Tongue (tissue), 2 donors: ENCODE data around the gene NTRK2. TPM values are rescaled to one million over a fixed set of nuclear protein-coding genes. Genes with fewer than 3 reads are reported as not detected.

Experiments used
- DNase-seq: peaks from one replicate; pipeline ENCODE4 v3.0.0-alpha.2; 2015
- total RNA-seq: library from RNA; depleted of rRNA; stranded (reverse); fragments of >200 nt; gene quantifications from one replicate; pipeline ENCODE4 v1.2.3, GENCODE V29; 2014

The NTRK2 gene
- total RNA-seq, 1 donor from 2014 or later = 60.3 TPM

GRCh38 chr9:84681516-84682285 is 12.2 kb downstream of the NTRK2 start:
- no peak for DNase-seq

DNA sequence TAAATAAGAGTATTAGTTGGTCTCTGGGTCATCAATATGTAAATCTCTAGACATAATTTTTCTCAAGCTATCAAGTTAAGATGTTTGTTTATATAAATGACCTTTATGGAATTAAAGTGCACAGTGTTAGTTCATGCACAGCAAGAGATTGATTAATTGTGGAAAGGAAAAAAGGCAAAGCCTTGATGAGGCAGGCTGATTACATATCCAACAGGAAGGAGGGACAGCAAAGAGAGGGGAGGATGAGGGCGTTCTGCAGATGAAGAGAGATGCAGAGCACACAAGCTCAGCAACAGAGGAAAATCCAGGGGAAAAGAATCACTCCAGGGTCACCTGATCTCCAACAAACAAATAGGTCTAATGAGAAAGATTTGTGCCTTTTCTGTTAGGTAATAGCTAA is 16.5 kb downstream of the NTRK2 start:
- DNase-seq = no peak

DNA sequence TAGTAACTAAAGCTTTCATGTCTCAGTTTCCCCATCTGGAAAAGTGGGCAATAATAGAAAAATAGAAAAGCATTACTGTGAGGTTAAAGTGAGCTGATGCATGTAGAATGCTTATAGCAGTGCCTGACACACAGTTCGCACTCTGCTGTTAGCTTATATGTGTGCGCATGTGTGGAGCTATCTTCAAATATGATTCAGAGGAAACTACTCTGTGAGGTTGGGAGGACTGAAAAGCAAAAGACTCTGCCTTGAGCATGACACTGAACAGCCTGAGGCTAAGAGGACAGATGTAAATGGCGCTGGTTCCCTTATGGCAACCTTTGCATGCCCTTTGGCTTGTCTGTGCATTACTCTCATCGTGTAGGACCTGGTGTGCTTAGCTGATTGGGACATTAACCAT is 19.4 kb downstream of the NTRK2 start:
- no peak for DNase-seq

GRCh38 chr9:84691634-84692033 is 22.1 kb downstream of the NTRK2 start:
- DNase-seq = no peak

GRCh38 chr9:84694248-84694647 is 24.7 kb downstream of the NTRK2 start:
- DNase-seq = no peak

DNA sequence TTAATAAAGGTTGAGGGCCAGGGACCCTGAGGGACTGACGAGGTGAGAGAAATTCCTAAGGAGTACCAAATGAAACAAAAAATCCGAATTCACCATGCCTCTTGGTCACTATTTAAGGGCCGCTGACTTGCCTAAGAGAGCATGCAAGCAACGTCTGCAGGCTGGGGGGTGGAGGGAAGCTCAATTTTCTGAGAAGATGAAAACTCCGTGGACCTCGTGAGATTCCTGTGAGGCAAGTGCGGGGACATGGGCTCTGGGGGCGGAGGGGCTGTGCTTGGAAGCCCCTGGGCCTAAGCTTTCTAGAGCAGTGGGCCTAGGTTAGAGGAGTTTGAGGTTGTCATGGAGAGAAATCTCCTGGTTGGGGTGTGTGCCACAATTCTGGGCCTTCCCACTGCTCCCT is 27.5 kb downstream of the NTRK2 start:
- DNase-seq = no peak

DNA sequence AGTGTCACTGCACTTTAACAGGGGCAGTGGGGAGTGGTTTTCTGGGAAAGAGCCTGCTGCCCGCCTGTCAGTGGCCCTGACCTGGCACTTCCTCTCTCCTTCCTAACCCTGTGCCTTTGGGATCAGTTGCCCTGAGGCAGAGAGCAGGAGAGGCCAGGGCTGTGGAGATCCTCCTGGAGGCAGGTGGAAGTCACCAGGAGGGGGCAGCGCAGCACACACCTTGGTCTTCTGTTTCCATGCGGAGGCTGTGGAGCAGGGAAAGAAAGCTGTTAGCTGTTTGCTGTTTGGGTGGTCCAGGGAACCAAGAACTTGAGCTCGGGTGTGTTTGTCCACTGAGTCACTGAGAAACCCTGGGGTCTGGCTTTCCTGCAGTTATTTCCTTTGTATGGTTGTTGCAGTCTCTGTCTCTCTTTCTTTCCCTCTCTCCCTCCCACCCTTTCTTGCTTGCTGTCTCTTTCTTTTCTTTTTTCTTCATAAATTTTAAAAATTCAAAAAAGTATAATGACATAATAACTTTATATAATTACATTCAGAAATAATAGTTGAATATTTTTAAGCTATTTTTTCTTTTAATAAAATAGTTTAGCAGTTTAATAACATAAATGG is 28.1 kb downstream of the NTRK2 start:
- peak; percentile 76 for DNase-seq

DNA sequence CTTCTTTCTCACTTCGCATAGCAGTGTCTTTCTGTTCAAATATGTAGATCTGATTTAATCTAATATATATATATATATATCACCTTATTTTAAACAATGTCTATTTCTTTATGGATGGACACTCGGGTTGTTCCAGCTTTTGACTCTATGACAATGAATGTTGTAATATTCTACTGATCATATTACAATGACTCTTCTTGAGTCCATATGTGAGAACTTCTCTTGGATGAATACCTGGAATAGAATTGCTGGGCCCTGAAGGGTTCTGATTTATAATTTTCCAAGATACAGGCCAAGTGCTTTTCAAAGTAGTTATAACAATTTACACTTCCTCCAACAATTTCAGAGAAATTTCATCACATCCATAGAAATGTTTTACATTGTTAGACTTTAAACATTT is 28.8 kb downstream of the NTRK2 start:
- DNase-seq = peak; percentile 38

DNA sequence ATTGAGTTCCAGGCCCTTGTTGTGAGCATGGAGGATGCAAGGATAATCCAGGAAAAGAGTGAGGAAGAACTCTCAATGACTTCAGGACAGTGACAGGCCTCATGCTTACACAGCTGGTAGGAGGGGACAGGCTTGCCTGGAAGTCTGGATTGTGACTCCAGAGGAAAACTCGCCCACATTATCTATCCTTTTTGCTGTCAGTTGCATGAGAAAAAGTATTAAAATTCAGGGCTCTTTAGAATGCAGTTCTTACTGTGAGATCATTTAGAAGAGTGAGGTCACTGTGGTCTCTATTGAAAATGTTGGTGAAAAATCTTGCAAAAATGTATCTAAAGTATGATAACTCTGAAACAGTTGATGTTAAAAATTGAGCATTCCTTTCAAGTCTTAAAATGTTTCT is 30.5 kb downstream of the NTRK2 start:
- no peak for DNase-seq

DNA sequence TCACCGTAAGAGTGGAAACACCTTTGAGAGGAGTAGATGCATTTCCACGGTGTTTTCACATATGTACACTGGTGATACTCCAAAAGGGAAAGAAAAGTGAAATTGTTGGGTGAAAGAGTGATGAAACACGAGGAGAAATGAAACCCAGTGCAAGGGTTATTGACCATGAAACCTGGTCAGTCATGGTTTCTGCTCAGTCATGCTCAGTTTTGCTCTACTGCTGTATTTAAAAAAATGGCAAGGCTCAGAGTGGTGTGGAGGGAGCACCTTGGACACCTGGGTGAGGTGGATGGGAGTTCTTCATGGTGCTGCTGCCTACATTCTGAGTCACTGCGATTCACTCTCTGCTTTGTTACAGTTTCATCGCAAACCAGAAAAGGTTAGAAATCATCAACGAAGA is 32.3 kb downstream of the NTRK2 start:
- DNase-seq = no peak

- peak; percentile 49 for DNase-seq
Observed at GRCh38 chr9:84702471-84702870, 32.9 kb downstream of the NTRK2 start.

GRCh38 chr9:84703793-84704192 is 34.3 kb downstream of the NTRK2 start:
- no peak for DNase-seq

DNA sequence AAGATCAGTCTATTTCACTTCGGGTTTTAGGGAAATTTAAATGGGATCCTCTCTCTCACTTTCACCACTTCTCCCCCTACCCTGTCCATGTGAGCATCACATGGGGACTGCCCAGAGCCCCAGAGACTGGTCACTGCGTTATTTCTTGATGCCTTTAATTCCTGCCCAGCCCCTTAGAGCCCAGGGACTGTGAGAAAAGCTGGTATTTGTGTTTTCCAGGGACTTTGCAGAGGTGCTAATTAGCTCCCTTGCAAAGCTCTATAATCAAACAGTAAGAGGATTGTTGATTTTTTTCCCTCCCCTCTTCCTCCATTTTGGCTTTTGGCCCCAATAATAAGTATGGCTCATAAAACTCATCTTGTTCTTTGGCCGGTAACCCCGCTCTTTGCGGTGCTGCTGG is 35.6 kb downstream of the NTRK2 start:
- DNase-seq = no peak

- no peak for DNase-seq
Observed at GRCh38 chr9:84708400-84708799, 38.9 kb downstream of the NTRK2 start.

GRCh38 chr9:84709056-84709455 is 39.5 kb downstream of the NTRK2 start:
- no peak for DNase-seq

DNA sequence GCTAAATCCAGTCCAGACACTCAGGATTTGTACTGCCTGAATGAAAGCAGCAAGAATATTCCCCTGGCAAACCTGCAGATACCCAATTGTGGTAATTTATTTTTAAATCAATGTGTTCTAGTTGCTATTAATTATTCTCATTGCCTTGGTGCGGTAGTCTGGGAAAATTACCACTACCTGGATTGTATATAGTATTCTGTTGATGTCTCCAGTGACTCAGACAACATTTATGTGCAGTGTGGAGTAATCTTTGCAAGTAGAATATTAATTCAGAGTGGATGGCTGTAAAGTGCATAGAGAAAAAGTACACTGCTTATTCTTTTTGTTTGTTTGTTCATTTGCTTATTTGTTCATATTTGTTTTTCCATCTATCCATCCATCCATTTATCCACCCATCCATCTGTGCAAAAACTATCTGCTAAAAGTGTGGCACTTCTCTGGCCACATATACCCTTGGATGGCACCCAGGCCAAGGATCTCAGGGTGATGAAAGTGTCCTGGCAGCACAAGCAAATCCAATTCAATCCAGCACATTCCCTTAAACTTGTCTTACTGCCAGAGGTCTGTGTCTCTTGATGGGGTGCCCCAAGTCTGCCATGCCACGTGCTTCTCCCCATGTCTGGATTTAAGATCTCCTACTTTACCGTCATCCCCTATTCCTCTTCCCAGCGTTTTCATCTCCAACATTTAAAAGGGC is 41.3 kb downstream of the NTRK2 start:
- DNase-seq = no peak

GRCh38 chr9:84711398-84711777 is 41.9 kb downstream of the NTRK2 start:
- DNase-seq = no peak

DNA sequence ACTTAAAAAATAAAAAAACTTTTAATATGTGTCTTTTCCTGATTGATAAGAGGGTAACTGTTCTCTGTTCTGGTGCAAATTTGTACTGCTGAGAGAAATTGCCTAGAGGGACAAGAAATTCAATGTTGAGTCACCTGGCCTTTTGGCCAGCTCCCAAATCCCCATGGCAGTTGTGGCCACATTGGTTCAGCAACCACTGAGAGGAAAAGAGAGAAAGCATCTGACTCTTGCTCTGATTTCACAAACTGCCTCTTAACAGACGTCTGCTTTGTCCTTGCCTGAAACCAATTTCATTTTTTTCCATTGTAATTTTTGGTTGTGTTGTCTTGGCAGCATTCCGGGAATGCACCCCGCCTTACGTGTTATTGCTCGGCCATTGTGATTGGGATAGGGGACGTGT is 42.4 kb downstream of the NTRK2 start:
- DNase-seq = peak; percentile 57

GRCh38 chr9:84716217-84716616 is 46.7 kb downstream of the NTRK2 start:
- DNase-seq = no peak

DNA sequence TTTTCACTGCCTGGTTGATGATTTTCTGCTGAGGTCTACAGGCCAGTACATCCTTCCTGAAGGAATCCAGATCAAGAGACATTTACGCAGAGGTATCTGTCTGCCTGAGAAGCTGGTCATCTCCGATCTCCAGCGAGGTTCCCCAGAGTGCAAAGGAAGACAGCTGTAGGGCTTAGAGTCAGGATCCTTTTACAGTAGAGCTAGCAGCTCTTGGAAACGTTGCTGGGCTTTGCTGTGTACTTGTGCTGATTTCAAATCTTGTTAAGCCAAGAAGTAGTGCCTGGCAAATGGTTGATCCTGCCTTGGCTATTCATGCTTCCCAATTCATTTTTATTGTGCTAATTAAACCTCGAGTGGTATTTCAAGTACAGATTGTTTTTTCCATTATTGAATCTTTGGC is 48.9 kb downstream of the NTRK2 start:
- DNase-seq = peak; percentile 82

GRCh38 chr9:84722388-84722989 is 53.0 kb downstream of the NTRK2 start:
- no peak for DNase-seq

- no peak for DNase-seq
Observed at GRCh38 chr9:84723426-84723825, 53.9 kb downstream of the NTRK2 start.

DNA sequence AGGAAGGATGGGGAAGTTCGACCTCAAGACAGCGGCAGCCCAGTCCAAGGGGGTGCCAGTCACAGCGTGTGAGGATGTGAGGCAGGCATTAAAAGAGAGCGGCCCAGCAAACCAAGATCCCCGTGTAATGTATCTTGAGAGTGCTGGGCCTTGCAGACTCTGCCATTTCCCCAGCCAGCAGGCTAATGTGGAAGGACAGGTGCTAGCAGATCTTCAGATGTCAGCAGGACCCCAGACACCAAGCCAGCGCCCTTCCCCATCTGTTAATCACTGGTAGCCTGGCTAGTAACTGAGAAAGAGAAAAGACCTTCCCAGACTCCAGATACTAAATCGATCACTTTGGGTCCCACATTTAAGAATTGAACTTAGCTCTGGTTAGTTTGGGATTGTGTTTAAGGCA is 62.2 kb downstream of the NTRK2 start:
- DNase-seq = peak; percentile 22
